Mammary epithelial cell (primary cell): ENCODE results near the gene KCNQ5.

Source experiments
- EZH2 ChIP-seq: IDR thresholded peaks from 2 replicates; pipeline ENCODE4 v1.6.1; 2012; ENCODE audit warnings: low read length, inconsistent platforms, borderline replicate concordance
- TF ChIP-seq, protein P1 (sequence below), 2 donors: IDR thresholded peaks in 1 of 2; conservative IDR thresholded peaks in 1 of 2; 2 replicates each; pipeline ENCODE4 v1.5.1; 2011 to 2012; ENCODE audit warnings: inconsistent platforms in 2 of 2, low read length in 2 of 2, mild to moderate bottlenecking in 2 of 2, control low read depth in 1 of 2, low read depth in 1 of 2; ENCODE audit not compliant: insufficient read depth in 1 of 2; ENCODE audit errors: extremely low read depth in 1 of 2

GRCh38 chr6:72816022-72816421 lies 194.2 kb downstream of the KCNQ5 start:
- no peak for TF ChIP-seq EZH2
- TF ChIP-seq, protein P1, sequence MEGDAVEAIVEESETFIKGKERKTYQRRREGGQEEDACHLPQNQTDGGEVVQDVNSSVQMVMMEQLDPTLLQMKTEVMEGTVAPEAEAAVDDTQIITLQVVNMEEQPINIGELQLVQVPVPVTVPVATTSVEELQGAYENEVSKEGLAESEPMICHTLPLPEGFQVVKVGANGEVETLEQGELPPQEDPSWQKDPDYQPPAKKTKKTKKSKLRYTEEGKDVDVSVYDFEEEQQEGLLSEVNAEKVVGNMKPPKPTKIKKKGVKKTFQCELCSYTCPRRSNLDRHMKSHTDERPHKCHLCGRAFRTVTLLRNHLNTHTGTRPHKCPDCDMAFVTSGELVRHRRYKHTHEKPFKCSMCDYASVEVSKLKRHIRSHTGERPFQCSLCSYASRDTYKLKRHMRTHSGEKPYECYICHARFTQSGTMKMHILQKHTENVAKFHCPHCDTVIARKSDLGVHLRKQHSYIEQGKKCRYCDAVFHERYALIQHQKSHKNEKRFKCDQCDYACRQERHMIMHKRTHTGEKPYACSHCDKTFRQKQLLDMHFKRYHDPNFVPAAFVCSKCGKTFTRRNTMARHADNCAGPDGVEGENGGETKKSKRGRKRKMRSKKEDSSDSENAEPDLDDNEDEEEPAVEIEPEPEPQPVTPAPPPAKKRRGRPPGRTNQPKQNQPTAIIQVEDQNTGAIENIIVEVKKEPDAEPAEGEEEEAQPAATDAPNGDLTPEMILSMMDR (conservative IDR thresholded peaks at IDR 0.05 in 1 of 2, IDR thresholded peaks at IDR 0.05 in 1 of 2; ENCODE audit: extremely low read depth in 1 of 2, insufficient read depth in 1 of 2, low read depth in 1 of 2, low read length in 2 of 2) = no peak
